HEK293 (cell line): Measurements from ENCODE around the gene MYLK4.

ENCODE experiments used
- CTCF ChIP-seq: fragments of 450-650 bp; formaldehyde crosslinking; IDR thresholded peaks from 2 replicates; pipeline ENCODE4 v1.5.1; 2016; ENCODE audit warnings: missing biosample characterization, missing genetic modification characterization
- ZNF280C ChIP-seq: fragments of 450-650 bp; formaldehyde crosslinking; IDR thresholded peaks from 2 replicates; pipeline ENCODE4 v1.5.1; 2016; ENCODE audit warnings: missing biosample characterization, missing genetic modification characterization
- ZNF350 ChIP-seq: fragments of 450-650 bp; formaldehyde crosslinking; IDR thresholded peaks from 2 replicates; pipeline ENCODE4 v1.5.0; 2017; ENCODE audit warnings: missing biosample characterization, mild to moderate bottlenecking, missing genetic modification characterization

- TF ChIP-seq ZNF350 (no peak), ZNF280C (tag by site-specific recombination) (no peak), CTCF (tag by site-specific recombination) (no peak)
Measured at GRCh38 chr6:2643935-2644539, 106.7 kb downstream of the MYLK4 start.
